Gastroesophageal sphincter (tissue), 3 donors: ENCODE results near the gene EPHX1.

ENCODE experiments used
- POLR2A ChIP-seq, 2 donors: fragments of 450-650 bp; IDR thresholded peaks; one replicate each; pipeline ENCODE4 v1.6.1; 2017; ENCODE audit warnings: antibody characterized with exemption in 2 of 2, mild to moderate bottlenecking in 2 of 2, moderate library complexity in 1 of 2
- TF ChIP-seq, protein P1 (sequence below), 4 experiments: fragments of 200-600 bp in 2 of 4; fragments of 450-650 bp in 2 of 4; sonication (generic) in 1 of 4; IDR thresholded peaks; one replicate each; pipeline ENCODE4 v1.5.1; 2017 to 2019; ENCODE audit warnings: antibody characterized with exemption in 4 of 4, mild to moderate bottlenecking in 2 of 4, moderate library complexity in 2 of 4

DNA sequence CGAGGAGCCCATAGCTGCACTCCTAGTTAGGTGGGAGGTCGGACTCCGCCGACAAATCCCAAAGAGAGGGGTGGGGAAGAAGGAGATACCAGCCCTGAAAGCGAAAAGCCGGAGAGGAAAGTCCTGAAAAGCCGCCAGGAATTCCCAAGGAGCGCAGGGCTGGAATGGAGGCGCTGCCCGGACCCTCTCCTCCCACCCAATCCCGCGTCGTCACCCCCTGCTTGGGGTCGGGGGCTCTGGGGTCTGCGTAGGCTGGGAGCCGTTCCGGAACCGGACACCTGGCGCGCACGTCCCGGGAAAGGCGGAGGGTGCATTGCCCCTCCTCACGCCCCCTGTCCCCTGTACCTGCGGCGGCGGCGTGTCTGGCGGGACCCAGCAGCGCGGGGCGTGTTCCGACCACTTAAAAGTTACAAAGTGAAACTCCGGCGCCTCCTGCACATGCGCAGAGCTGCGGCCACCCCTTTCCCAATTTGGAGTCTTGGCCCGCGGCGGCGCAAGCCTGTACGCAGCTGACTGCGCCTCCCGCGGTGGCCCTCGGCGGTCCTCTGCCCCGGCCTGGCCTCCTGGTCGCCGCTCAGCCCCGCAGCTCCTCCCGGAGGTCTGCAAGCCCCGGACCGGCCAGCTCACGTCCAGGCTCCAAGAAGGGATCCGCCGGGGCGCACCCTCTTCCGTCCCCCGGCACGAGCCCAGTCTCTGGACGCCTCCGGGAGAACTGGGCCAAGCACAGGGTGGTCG is 72.2 kb downstream of the EPHX1 start, which contains the start of gene TMEM63A:
- TF ChIP-seq POLR2A (IDR thresholded peaks at IDR 0.05), result peak in 1 of 2 donors; percentile 64
- TF ChIP-seq, protein P1, sequence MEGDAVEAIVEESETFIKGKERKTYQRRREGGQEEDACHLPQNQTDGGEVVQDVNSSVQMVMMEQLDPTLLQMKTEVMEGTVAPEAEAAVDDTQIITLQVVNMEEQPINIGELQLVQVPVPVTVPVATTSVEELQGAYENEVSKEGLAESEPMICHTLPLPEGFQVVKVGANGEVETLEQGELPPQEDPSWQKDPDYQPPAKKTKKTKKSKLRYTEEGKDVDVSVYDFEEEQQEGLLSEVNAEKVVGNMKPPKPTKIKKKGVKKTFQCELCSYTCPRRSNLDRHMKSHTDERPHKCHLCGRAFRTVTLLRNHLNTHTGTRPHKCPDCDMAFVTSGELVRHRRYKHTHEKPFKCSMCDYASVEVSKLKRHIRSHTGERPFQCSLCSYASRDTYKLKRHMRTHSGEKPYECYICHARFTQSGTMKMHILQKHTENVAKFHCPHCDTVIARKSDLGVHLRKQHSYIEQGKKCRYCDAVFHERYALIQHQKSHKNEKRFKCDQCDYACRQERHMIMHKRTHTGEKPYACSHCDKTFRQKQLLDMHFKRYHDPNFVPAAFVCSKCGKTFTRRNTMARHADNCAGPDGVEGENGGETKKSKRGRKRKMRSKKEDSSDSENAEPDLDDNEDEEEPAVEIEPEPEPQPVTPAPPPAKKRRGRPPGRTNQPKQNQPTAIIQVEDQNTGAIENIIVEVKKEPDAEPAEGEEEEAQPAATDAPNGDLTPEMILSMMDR (IDR thresholded peaks at IDR 0.05), result peak in 3 of 4 experiments; percentile 66 to 69 (median 66)
